GM03348 (cell line): ENCODE data around the gene CIP2A.

Experiments
- DNase-seq: peaks from one replicate; pipeline ENCODE4 v3.0.0; 2012; ENCODE audit warnings: low spot score

Gene CIP2A

GRCh38 chr3:108562565-108562964 lies 26.7 kb downstream of the CIP2A start:
- DNase-seq: no peak

- no peak for DNase-seq
Observed at GRCh38 chr3:108555966-108556581, 33.2 kb downstream of the CIP2A start.

- no peak for DNase-seq
Observed at GRCh38 chr3:108554913-108555571, 34.2 kb downstream of the CIP2A start.

- DNase-seq: no peak
Observed at GRCh38 chr3:108554229-108554628, 35.0 kb downstream of the CIP2A start.

- peak; percentile 32 for DNase-seq
Observed at GRCh38 chr3:108552267-108553159, 36.7 kb downstream of the CIP2A start.

GRCh38 chr3:108548886-108549285 lies 40.4 kb downstream of the CIP2A start:
- no peak for DNase-seq

GRCh38 chr3:108548304-108548703 lies 40.9 kb downstream of the CIP2A start:
- peak; percentile 16 for DNase-seq

GRCh38 chr3:108546692-108547091 lies 42.5 kb downstream of the CIP2A start:
- no peak for DNase-seq

- DNase-seq: no peak
Observed at GRCh38 chr3:108546247-108546646, 43.0 kb downstream of the CIP2A start.

- DNase-seq: no peak
Observed at GRCh38 chr3:108538083-108538482, 51.2 kb downstream of the CIP2A start.

- DNase-seq: no peak
Observed at GRCh38 chr3:108528459-108529252, 60.6 kb downstream of the CIP2A start.

- DNase-seq: no peak
Observed at GRCh38 chr3:108527817-108528216, 61.4 kb downstream of the CIP2A start.

GRCh38 chr3:108527109-108527508 lies 62.1 kb downstream of the CIP2A start:
- no peak for DNase-seq

- no peak for DNase-seq
Observed at GRCh38 chr3:108525971-108526370, 63.3 kb downstream of the CIP2A start.

- DNase-seq: no peak
Observed at GRCh38 chr3:108525256-108525655, 64.0 kb downstream of the CIP2A start.

GRCh38 chr3:108524537-108524936 lies 64.7 kb downstream of the CIP2A start:
- DNase-seq: no peak

GRCh38 chr3:108518895-108519294 lies 70.3 kb downstream of the CIP2A start:
- DNase-seq: no peak

GRCh38 chr3:108516881-108517280 lies 72.4 kb downstream of the CIP2A start:
- no peak for DNase-seq

GRCh38 chr3:108513961-108514360 lies 75.3 kb downstream of the CIP2A start:
- DNase-seq: peak; percentile 4

GRCh38 chr3:108512671-108513070 lies 76.6 kb downstream of the CIP2A start:
- no peak for DNase-seq

- DNase-seq: no peak
Observed at GRCh38 chr3:108511490-108511889, 77.7 kb downstream of the CIP2A start.

- no peak for DNase-seq
Observed at GRCh38 chr3:108511055-108511454, 78.2 kb downstream of the CIP2A start.
